NCI-H2107 treated with DMSO at 0.1 percent for 48 hours (cell line): ENCODE results near the gene OGFOD3.
"Not testable (repeated sequence)": the region's sequence is repeated elsewhere in the genome, so short reads cannot be mapped to it uniquely, and the experiment has no call there.

ENCODE experiments used
- DNase-seq: peaks from one replicate; lab custom pipeline; 2025; ENCODE audit not compliant: unreplicated experiment; lab: John Stamatoyannopoulos, UW

Gene OGFOD3

GRCh38 chr17:82435103-82435502 lies 16.7 kb upstream of the OGFOD3 start:
- DNase-seq = no peak

DNA sequence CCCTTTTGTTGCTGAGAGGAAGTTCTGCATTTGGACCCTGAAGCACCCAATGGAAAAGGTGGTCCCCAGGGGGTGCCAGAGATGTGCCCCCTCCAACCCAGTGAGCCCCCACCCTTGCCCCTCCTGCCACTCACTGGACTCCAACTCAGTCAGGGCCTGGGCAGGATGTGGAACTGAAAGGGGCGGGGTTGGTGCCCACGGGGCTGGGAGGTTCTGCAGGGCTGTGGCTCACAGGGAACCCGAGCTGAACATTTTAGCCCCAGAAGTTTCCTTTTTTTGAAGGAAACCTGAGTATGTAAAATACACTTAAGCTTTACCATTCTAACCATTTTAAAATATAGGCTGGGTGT lies 15.8 kb upstream of the OGFOD3 start:
- DNase-seq = no peak

- no peak for DNase-seq
These were observed 15.3 kb upstream of the OGFOD3 start for GRCh38 chr17:82433560-82434215.

DNA sequence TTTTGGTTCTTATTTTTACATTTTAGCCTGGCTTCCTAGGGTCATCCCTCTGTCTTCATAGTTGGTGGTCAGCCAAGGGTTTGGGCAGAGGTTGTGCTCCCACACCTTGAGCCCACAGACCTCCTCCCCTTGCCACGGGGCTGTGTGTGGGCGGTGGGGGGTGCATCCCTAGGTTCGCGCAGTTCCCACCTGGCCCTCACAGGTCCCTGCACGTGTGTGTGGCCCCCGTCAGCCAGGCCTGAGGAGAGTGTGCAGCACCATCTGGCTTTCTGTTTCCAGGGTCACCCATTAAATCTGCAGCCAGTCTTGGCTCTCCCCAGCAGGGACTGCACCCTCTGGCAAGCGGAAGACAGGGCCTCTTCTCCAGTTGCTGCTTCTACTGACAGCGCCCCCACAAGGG lies 13.6 kb upstream of the OGFOD3 start:
- no peak for DNase-seq

DNA sequence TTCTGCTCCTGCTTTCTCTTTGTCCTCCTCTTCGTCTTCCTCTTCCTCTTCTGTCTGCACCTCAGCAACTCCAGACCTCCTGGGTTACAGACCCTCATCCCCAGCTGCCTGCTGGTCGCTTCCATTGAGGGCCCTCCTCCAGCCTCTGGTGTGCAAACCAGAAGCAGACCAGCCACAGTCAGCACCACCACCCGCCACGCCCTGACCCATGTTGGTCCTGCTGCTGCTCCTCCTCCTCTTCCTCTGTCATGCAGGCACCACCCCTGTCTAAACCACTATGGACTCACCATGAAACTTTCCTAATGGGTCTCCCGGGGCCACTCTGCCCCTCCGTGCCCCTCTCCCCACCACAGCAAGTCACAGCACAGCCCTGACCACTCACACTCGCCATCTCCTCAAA lies 11.4 kb upstream of the OGFOD3 start:
- DNase-seq = no peak

DNA sequence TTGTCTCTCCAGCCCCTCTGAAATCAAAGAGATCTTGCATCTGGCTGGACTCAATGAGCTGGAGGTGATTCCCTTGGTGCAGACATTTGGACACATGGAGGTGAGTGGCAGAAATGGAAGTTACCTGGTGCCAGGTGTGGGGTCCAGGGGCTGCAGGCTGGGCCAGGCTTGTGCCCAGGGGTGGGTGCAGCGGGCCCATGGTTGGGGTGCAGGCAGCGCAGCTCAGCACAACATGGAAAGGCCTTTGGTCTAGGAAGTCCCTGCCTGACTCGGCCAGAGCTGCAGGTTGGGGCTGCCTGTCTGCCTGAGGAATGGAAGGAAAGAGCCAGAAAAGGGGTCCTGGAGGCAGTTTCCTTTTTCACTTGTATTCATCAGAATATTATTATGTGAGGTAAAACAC lies 10.2 kb upstream of the OGFOD3 start:
- no peak for DNase-seq

GRCh38 chr17:82424863-82425159 lies 6.4 kb upstream of the OGFOD3 start:
- no peak for DNase-seq

- no peak for DNase-seq
These were observed 5.8 kb upstream of the OGFOD3 start for GRCh38 chr17:82424001-82424862.

- no peak for DNase-seq
These were observed 1.2 kb upstream of the OGFOD3 start for GRCh38 chr17:82419540-82419939.

DNA sequence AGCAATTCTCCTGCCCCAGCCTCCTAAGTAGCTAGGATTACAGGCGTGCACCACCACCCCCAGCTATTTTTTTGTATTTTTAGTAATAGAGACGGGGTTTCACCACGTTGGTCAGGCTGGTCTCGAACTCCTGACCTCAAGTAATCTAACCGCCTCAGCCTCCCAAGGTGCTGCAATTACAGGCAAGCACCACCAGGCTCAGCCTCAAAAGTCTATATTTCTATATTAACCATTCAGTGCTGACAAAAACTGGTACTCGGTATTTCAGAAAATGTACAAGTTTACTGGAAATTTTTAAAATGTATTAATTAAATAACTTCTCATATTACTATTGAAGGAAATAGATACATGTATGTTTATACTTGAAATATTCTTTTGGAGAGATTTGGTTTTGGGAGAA lies 1.6 kb downstream of the OGFOD3 start:
- DNase-seq = no peak

GRCh38 chr17:82416264-82416663 lies 2.1 kb downstream of the OGFOD3 start:
- DNase-seq = no peak

DNA sequence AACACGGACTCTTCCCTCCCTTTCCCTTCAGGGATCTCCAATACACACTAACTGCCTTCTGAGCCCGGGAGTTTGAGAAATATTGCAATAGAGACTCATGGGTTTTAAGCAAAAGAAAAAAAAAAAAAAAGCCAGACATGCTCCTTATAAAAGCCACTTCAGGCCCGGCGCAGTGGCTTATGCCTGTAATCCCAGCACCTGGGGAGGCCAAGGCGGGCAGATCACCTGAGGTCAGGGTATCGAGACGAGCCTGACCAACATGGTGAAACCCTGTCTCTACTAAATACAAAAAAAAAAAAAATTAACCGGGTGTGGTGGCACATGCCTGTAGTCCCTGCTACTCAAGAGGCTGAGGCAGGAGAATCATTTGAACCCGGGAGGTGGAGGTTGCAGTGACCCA lies 2.6 kb downstream of the OGFOD3 start:
- no peak for DNase-seq

- no peak for DNase-seq
These were observed 3.0 kb downstream of the OGFOD3 start for GRCh38 chr17:82415336-82415735.

GRCh38 chr17:82414548-82415281 lies 3.7 kb downstream of the OGFOD3 start:
- peak; percentile 51 for DNase-seq

DNA sequence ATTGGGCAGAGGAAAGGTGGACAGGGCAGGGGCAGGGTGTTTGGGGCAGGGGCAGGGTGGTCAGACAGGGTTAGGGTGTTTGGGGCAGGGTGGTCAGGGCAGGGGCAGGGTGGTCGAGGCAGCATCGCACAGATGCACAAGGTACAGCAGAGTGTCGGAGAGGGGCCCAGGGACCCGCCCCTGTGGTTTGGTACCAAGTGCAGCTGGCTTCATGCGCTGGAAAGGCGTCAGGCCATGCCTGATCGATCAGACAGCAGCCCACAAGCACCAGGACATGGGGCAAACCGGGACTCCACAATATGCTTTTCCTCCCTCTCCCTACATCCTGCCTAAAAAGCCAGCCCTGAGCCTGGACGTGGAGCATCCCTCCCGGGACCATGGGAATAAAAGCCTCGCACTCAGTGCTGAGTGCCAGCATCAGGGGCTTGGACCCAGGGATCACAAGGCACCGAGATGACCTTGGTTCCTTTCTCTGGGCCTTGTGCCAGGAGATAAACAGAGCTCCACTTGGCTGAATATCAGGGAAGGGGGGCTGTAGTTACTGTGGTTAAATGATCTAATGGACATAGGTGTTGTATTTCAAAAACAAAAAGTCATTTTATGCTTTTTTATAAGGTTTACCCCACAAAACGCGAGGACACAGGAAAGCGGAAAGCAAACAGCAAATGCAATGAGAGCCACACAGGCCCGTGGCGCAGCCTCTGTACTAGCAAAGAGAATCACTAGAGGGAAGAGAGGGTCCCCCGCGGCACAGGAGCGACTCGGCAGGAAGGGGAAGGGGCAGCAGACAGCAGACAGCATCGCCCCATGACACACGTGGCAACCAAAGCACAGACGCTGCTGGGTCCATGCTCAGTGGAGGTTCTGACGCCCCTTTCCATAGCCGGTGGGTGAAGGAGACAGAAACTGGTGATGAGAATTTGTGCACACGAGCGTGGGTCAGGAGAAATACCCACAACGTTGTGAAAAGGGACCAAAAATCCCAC lies 5.6 kb downstream of the OGFOD3 start:
- peak; percentile 67 for DNase-seq

- not testable (repeated sequence) for DNase-seq
These were observed 6.3 kb downstream of the OGFOD3 start for GRCh38 chr17:82412081-82412480.

DNA sequence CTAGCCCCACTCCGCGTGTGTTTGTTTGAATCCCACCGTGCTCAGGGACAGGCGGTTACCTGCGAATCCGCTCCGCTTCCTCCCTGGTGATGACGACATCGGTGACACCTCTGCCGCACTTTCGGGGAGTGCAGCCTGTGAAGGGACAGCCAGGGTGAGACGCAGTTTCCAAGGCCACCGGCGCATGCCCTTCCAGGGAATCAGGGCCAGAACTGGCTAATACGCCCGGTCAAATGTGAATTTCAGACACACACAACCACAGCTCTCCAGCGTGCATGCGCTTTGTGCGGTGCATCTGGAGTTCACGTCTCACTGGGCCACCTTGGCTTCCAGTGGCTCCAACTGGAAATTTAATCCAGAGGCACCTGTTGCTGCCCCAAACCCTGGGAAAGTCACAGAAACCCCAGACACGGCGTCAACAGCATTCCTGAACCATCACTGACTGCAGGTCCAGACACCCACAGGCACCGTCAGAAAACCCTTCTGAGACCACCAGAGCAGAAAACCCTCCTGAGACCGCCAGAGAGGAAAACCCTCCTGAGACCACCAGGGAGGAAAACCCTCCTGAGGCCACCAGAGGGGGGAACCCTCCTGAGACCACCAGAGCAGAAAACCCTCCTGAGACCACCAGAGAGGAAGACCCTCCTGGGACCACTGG lies 6.9 kb downstream of the OGFOD3 start:
- DNase-seq = no peak

- no peak for DNase-seq
These were observed 8.2 kb downstream of the OGFOD3 start for GRCh38 chr17:82410014-82410716.

DNA sequence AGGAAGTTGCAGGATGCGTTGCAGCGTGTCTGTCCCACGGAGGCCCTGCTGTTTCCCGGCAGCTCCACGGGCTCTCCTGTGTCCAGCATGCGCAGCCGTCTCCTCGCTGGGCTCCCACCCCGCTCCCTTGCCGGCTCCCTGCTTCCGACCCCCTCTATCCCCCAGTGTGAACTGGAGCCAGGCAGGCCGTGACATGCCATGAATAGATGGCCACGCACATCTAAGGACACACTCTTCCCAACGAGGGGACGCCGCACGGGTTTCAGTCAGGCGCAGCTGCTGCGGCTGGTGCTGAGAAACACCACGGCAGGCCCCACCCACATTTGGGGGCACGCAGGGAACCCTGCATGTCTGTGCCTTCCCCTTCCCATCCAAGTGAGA lies 9.5 kb downstream of the OGFOD3 start:
- no peak for DNase-seq
